Measurements from ENCODE around the gene TMOD3.

- no peak for TF ChIP-seq CTCF (IDR thresholded peaks at IDR 0.05)
- no peak for TF ChIP-seq POLR2A (IDR thresholded peaks at IDR 0.05)
Observed at GRCh38 chr15:51849860-51850259, 20.4 kb downstream of the TMOD3 start.
